ENCODE measurements around the gene SRY.
"Not testable (repeated sequence)": the region's sequence is repeated elsewhere in the genome, so short reads cannot be mapped to it uniquely, and the experiment has no call there.

Gene SRY

GRCh38 chrY:2787600-2787999, at the start of gene SRY:
Gene SRY, minus strand, starts transcription at chrY:2787682. Its CDS starts 79 bp downstream, at chrY:2787603.
- DNase-seq (ENCODE audit: low read depth): no peak

DNA sequence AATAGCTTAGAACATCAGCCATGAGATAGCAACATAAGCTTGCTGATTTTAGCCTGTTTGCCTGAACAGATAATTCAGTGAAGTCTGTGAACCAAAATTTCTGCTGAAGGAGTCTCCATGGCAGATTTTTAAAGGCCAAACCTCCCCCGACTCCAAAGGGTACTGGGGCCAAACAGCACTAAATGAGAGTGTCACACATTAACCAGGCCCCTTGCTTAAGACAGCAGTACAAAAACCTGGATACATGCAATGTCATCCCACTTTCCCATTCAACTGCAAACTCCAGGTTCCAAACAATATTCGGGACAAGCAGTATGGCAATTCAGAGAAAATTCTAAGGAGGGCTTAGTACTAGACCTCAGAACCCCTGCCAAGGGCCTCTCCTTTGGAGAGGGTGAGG, 49.6 kb upstream of the SRY start:
- DNase-seq (ENCODE audit: low read depth): no peak

DNA sequence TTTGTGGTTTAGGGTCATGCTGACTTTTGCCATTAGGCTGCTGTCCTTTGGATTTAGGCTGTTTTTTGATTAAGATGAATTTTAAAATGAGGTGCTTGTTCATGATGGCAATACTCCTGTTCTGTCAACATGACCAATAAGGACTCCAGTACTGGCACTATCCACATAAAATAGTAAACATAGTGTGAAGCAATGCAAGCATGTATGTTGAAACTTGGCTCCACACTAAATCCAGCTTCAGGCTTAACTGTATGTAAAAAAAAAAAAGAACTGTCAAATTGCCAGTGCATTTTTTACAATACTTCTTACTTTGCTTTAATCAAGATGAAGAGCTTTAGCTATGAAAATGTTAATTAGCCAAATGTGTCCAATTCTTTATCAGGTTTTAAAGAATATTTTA, 47.7 kb upstream of the SRY start:
- no peak for DNase-seq (ENCODE audit: low read depth)

GRCh38 chrY:2828497-2828896, 41.0 kb upstream of the SRY start:
- no peak for DNase-seq (ENCODE audit: low read depth)

DNA sequence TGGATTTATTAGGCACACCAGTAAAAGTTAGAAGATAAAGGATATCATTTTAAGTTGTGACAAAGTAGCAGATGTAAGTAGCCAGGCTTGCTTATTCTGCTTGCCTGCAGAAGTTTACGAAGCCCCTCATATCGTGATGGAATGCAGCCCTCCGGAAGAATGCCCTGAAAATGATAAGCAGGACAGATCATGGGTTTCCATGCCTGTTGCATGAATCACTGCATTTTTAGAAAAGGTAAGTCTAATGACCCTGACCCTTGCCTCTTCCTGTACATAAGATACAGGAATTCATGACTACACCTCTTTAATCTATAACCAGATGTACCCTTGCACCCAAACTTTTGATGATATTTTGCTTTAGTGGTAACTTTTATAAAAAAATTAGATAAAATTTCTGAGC, 37.0 kb upstream of the SRY start:
- no peak for DNase-seq (ENCODE audit: low read depth)

DNA sequence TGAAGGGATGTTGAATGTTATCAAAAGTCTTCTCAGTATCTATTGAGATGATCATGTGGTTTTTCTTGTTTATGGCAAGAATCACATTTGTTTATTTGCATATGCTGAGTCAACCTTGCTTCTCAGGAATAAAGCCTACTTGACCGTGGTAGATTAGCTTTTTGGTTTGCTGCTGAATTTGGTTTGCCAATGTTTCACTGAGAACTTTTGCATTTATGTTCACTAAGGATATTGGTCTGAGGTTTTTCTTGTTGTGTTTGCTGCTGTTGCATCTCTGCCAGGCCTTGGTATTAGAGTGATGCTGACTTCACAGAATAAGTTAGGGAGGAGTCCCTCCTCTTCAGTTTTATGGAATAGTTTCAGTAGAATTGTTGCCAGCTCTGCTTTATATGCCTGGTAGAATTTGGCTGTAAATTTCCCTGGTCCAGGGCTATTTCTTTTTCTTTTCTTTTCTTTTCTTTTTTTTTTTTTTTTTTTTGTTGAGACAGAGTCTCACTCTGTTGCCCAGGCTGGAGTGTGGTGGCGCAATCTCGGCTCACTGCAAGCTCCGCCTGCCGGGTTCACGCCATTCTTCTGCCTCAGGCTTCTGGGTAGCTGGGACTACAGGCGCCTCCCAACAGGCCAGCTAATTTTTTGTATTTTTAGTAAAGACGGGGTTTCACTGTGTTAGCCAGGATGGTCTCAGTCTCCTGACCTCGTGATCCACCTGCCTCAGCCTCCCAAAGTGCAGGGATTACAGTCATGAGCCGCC, 29.8 kb upstream of the SRY start:
- not testable (repeated sequence) for DNase-seq (ENCODE audit: low read depth)

DNA sequence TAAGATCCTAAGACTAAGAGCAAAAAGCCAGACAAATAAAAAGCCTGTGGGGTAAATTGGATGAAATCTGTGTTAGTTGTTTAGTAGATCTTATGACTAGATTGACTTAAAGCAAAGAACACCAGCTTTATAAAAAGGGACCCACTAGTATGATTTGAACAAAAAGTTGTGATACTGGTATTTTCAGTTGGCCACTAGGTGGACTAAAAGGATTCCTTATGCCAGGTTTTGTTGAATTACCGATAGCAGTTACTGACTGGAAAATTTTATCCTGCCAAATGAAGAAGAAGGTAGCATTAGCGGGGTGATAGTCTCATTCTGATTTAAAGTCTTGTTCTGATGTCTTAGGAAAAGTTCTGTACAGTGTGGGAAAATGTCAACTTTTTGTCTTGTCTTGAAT, 12.8 kb upstream of the SRY start:
- DNase-seq (ENCODE audit: low read depth): no peak

DNA sequence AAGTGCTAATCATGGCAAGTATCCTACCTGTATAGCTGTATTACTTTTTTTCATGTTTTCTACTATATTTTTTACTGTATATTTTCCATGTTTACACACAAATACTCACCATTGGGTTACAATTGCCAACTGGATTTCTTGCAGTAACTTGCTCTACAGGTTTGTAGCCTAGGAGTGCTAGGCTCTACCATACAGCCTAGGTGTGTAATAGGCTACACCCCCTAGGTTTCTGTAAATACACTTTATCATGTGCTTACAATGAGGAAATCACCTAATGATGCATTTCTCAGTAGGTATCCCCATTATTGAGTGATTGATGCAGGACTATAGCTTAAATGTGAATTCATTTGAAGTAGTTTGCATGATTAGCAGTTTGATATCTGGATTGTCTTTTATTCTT, 10.5 kb upstream of the SRY start:
- no peak for DNase-seq (ENCODE audit: low read depth)

GRCh38 chrY:2796977-2797523, 9.6 kb upstream of the SRY start:
- no peak for DNase-seq (ENCODE audit: low read depth)

DNA sequence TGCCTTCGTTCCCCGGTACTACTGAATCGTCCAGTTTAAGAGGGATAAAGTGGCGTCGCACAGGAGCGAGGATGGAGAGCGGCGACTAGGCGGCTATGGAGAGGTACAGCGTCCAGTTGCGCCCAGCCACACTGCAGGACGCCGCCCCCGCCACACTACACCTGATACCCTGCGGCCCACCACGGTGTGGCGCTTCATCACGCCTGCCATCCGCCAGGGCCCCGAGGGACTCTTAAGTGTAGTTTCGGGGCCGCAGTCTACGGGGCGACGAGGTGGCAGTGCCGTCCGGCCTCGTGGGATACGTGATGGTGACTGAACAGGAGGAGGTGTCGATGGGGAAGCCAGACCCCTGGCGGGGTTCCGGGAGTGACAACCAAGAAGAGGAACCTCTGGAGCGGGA, 2.3 kb upstream of the SRY start:
- DNase-seq (ENCODE audit: low read depth): no peak

DNA sequence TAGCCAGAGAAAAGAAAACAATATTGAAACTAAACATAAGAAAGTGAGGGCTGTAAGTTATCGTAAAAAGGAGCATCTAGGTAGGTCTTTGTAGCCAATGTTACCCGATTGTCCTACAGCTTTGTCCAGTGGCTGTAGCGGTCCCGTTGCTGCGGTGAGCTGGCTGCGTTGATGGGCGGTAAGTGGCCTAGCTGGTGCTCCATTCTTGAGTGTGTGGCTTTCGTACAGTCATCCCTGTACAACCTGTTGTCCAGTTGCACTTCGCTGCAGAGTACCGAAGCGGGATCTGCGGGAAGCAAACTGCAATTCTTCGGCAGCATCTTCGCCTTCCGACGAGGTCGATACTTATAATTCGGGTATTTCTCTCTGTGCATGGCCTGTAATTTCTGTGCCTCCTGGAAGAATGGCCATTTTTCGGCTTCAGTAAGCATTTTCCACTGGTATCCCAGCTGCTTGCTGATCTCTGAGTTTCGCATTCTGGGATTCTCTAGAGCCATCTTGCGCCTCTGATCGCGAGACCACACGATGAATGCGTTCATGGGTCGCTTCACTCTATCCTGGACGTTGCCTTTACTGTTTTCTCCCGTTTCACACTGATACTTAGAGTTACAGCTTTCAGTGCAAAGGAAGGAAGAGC, 488 bp downstream of the SRY start:
- no peak for DNase-seq (ENCODE audit: low read depth)
